NT2/D1 (cell line): ENCODE data around the gene SMG9.

ENCODE experiments used
- DNase-seq: peaks from one replicate; pipeline ENCODE4 v3.0.0-alpha.2; 2011; ENCODE audit warnings: low read depth, low spot score
- H3K27me3 ChIP-seq: 2 replicates; pipeline ENCODE4 v1.6.0; 2011; ENCODE audit warnings: mild to moderate bottlenecking; ENCODE audit not compliant: insufficient read length, insufficient read depth
- H3K36me3 ChIP-seq: 2 replicates; pipeline ENCODE4 v1.6.1; 2011; ENCODE audit warnings: mild to moderate bottlenecking, low read length, mixed read lengths; ENCODE audit not compliant: insufficient read depth, insufficient read length
- H3K4me1 ChIP-seq: 2 replicates; pipeline ENCODE4 v1.5.1; 2011; ENCODE audit not compliant: insufficient read depth, insufficient read length
- H3K4me3 ChIP-seq: 2 replicates; pipeline ENCODE4 v1.5.1; 2011; ENCODE audit warnings: low read depth; ENCODE audit not compliant: insufficient read length
- H3K9ac ChIP-seq: 2 replicates; pipeline ENCODE4 v1.6.0; 2011; ENCODE audit warnings: low read depth; ENCODE audit not compliant: insufficient read length
- H3K9me3 ChIP-seq: 2 replicates; pipeline ENCODE4 v1.5.1; 2011; ENCODE audit warnings: mild to moderate bottlenecking, low read length; ENCODE audit not compliant: insufficient read depth
- SUZ12 ChIP-seq: IDR thresholded peaks from 2 replicates; pipeline ENCODE4 v1.6.1; 2011; ENCODE audit not compliant: insufficient read length, insufficient read depth; ENCODE audit errors: extremely low read depth
- YY1 ChIP-seq: IDR thresholded peaks from 2 replicates; pipeline ENCODE4 v1.6.1; 2011; ENCODE audit not compliant: insufficient read length, insufficient read depth
- ZNF274 ChIP-seq: IDR thresholded peaks from 2 replicates; pipeline ENCODE4 v1.6.1; 2011; ENCODE audit warnings: mild to moderate bottlenecking, low read depth, low read length

Gene SMG9

DNA sequence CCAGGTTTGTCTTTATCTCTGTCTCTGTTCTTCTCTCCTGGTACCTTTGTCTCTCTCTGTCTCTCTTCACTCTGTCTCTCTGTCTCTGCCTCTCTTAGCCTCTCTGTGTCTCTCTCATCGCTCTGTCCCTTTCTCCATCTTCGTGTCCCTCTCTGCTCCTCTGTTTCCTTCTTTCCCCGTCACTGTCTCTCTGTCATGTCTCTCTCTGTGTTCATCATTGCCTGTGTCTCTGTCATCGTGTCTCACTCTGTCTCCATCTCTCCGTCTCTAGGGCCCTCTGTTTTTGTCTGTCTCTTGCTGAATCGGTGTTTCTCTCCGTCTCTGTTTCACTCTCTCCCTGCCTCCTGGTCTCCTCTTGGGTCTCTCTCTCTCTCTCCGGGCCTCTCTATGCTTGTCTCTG lies 28.9 kb upstream of the SMG9 start:
- H3K27me3 ChIP-seq: no peaks in the 10 kb centered on the region
- DNase-seq: no peak
- no peak overlapping the region for H3K9ac ChIP-seq
- H3K9me3 ChIP-seq: no peaks in the 10 kb centered on the region
- no peaks in the 10 kb centered on the region for H3K36me3 ChIP-seq
- peaks cover 5% of the 10 kb centered on the region for H3K4me1 ChIP-seq
- TF ChIP-seq YY1 (no peak), SUZ12 (no peak), ZNF274 (no peak)
- no peak overlapping the region for H3K4me3 ChIP-seq

DNA sequence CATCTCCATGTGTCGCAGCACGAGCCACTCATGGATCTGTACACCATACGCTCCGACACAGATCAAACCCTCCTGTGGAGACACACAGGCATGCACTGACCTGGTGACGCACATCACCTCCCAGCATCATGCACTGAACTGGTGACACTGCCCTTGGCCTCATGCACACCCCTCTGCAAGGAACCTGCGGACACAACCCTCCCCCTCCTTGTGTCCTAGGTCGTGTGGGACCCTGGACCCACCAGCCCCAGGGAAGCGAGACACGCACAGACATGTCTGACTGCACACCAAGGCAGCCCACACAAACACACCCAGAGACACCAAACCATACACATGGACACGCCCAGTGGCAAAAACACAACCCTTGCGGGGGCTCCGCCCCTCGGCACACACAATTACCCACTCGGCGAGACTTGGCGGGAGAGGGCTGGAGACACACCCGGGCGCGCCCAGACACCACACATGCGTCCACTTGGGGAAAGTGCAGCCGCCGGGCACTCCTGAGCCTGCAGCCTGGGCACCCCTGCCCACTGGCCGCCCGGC lies 28.0 kb upstream of the SMG9 start:
- TF ChIP-seq SUZ12 (no peak), YY1 (no peak), ZNF274 (no peak)
- no peak for DNase-seq
- H3K4me3 ChIP-seq: no peak overlapping the region
- no peaks in the 10 kb centered on the region for H3K36me3 ChIP-seq
- peaks cover 5% of the 10 kb centered on the region for H3K4me1 ChIP-seq
- H3K27me3 ChIP-seq: no peaks in the 10 kb centered on the region
- no peaks in the 10 kb centered on the region for H3K9me3 ChIP-seq
- H3K9ac ChIP-seq: no peak overlapping the region

DNA sequence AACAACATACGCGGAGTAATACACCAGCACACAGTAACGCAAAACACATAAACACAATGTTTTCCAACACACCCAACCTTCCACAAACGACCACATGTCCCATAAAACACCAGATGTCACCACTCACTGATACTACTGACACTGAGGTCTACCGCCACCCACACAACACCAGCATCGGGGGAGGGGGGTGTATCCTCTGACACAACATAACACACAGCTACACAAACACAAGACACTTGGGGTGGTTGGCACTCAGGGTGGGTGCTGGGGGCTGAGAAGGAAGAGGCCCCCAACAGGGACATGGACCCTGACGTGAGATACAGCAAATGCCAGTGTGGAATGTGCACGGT lies 27.5 kb upstream of the SMG9 start:
- no peak overlapping the region for H3K9ac ChIP-seq
- no peaks in the 10 kb centered on the region for H3K9me3 ChIP-seq
- no peak for DNase-seq
- peaks cover 6% of the 10 kb centered on the region for H3K4me1 ChIP-seq
- TF ChIP-seq ZNF274: no peak
- TF ChIP-seq SUZ12: no peak
- no peak for TF ChIP-seq YY1
- H3K36me3 ChIP-seq: no peaks in the 10 kb centered on the region
- no peaks in the 10 kb centered on the region for H3K27me3 ChIP-seq
- no peak overlapping the region for H3K4me3 ChIP-seq

DNA sequence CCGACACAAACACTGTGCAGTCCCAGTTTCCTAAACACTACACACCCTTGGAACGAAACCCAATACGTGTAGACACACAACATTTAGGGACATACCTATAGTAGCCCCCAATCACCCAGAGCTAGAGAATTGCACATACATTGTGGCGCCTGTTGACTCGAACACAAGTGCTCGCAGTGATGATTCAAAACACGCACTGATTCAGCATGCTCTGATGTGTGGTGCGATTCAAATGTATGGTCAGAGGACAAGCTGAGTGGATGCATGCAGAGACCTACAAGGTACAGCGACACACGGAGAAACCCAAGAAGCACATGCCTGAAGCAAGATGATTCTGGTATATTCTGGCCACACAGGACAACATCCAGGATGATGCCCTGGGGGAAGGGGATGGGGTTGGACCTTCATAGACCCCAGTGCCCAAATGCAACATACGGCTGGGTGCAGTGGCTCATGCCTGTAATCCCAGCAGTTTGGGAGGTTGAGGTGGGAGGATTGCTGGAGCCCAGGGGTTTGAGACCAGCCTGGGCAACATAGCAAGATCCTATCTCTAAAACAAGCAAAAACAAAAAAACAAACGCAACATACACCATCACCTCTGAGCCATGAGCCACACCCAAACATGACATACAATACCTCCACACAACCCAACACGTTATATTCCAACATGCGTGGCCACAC lies 27.0 kb upstream of the SMG9 start:
- Histone ChIP-seq H3K4me1 (peaks cover 6% of the 10 kb centered on the region), H3K4me3 (no peak overlapping the region), H3K9me3 (no peaks in the 10 kb centered on the region), H3K27me3 (peaks cover 4% of the 10 kb centered on the region), H3K9ac (no peak overlapping the region), H3K36me3 (no peaks in the 10 kb centered on the region)
- TF ChIP-seq YY1 (no peak), SUZ12 (no peak), ZNF274 (no peak)
- no peak for DNase-seq

GRCh38 chr19:43780706-43781525 lies 26.2 kb upstream of the SMG9 start, which contains the start of gene KCNN4:
Gene KCNN4, minus strand, starts transcription at chr19:43780973. Its CDS starts 112 bp downstream, at chr19:43780861.
- Histone ChIP-seq H3K36me3 (no peaks in the 10 kb centered on the region), H3K4me3 (no peak within 1 kb of the TSS), H3K9me3 (no peaks in the 10 kb centered on the region), H3K9ac (peak within 1 kb of the TSS; percentile 25), H3K4me1 (peaks cover 6% of the 10 kb centered on the region), H3K27me3 (peaks cover 12% of the 10 kb centered on the region)
- TF ChIP-seq ZNF274: no peak
- TF ChIP-seq YY1: no peak
- no peak for TF ChIP-seq SUZ12
- DNase-seq: no peak

- no peaks in the 10 kb centered on the region for H3K36me3 ChIP-seq
- H3K9me3 ChIP-seq: no peaks in the 10 kb centered on the region
- H3K27me3 ChIP-seq: peaks cover 23% of the 10 kb centered on the region
- H3K4me3 ChIP-seq: no peak overlapping the region
- no peak for DNase-seq
- peak overlapping the region; percentile 21 for H3K9ac ChIP-seq
- H3K4me1 ChIP-seq: peaks cover 6% of the 10 kb centered on the region
- TF ChIP-seq ZNF274: no peak
- TF ChIP-seq SUZ12: no peak
- no peak for TF ChIP-seq YY1
Observed at GRCh38 chr19:43779820-43780219, 25.1 kb upstream of the SMG9 start.
